ENCODE results near the gene MERTK.
"Not testable (repeated sequence)": the region's sequence is repeated elsewhere in the genome, so short reads cannot be mapped to it uniquely, and the experiment has no call there.

Gene MERTK

DNA sequence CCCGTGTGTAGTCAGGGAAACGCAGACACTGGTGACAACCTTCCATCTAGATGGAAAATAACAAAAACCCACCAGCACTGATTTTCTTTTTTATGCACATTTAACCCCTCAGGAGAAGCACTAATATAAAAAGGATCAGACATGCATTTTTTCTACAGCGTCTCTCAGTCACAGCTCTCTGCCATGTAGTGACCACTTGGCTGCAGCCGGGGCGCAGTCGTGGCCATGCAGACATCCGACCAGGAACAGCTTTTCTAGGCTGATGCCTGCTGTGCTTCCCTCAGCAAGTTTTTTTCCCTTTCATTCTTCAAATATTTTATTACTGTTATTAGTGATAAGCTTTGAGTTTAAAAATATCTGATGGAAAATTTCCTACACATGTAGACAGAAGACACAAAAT lies 63.3 kb downstream of the MERTK start:
- TF ChIP-seq, protein P1, sequence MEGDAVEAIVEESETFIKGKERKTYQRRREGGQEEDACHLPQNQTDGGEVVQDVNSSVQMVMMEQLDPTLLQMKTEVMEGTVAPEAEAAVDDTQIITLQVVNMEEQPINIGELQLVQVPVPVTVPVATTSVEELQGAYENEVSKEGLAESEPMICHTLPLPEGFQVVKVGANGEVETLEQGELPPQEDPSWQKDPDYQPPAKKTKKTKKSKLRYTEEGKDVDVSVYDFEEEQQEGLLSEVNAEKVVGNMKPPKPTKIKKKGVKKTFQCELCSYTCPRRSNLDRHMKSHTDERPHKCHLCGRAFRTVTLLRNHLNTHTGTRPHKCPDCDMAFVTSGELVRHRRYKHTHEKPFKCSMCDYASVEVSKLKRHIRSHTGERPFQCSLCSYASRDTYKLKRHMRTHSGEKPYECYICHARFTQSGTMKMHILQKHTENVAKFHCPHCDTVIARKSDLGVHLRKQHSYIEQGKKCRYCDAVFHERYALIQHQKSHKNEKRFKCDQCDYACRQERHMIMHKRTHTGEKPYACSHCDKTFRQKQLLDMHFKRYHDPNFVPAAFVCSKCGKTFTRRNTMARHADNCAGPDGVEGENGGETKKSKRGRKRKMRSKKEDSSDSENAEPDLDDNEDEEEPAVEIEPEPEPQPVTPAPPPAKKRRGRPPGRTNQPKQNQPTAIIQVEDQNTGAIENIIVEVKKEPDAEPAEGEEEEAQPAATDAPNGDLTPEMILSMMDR (IDR thresholded peaks at IDR 0.05; ENCODE audit: borderline replicate concordance, insufficient read depth, low read depth, low read length) = no peak
- H3K4me3 ChIP-seq (ENCODE audit: low read depth, low read length) = no peak overlapping the region

DNA sequence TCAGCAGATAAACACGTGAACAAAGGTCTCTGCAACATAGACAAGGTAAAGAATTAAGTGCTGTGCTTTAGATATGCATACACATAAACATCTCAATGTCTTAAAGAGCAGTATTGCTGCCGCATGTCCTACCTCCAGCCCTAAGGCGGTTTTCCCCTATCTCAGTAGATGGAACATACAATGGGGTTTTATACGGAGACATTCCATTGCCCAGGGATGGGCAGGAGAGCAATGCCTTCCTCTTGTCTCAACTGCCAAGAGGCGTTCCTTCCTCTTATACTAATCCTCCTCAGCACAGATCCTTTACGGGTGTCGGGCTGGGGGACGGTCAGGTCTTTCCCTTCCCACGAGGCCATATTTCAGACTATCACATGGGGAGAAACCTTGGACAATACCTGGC lies 64.7 kb downstream of the MERTK start:
- H3K4me3 ChIP-seq (ENCODE audit: low read depth, low read length) = not testable (repeated sequence)

DNA sequence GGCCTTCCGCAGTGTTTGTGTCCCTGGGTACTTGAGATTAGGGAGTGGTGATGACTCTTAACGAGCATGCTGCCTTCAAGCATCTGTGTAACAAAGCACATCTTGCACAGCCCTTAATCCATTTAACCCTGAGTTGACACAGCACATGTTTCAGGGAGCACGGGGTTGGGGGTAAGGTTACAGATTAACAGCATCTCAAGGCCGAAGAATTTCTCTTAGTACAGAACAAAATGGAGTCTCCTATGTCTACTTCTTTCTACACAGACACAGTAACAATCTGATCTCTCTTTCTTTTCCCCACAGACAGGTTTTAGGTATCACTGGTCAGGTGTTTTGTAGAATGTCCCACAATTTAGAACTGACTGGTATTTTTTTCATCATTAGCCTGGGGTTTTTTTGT lies 65.1 kb downstream of the MERTK start:
- H3K4me3 ChIP-seq (ENCODE audit: low read depth, low read length) = not testable (repeated sequence)

DNA sequence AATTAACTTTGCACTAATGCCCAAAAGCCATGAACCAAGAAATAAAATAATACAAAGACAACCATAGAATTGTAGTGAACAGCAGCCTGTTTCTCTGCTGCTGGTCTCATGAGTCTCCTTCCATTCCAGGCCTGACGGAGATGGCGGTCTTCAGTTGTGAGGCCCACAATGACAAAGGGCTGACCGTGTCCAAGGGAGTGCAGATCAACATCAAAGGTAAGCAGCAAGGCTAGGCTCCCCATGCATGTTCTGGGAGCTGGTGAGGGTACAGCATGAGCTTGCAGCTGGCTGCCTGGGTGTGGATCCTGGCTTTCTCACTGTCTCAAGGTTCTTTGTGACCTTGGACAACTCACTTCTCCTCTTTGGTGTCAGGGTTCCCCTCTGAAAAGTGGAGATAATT lies 66.7 kb downstream of the MERTK start:
- H3K4me3 ChIP-seq (ENCODE audit: low read depth, low read length) = no peak overlapping the region
- TF ChIP-seq, protein P1 (IDR thresholded peaks at IDR 0.05; ENCODE audit: borderline replicate concordance, insufficient read depth, low read depth, low read length) = no peak

DNA sequence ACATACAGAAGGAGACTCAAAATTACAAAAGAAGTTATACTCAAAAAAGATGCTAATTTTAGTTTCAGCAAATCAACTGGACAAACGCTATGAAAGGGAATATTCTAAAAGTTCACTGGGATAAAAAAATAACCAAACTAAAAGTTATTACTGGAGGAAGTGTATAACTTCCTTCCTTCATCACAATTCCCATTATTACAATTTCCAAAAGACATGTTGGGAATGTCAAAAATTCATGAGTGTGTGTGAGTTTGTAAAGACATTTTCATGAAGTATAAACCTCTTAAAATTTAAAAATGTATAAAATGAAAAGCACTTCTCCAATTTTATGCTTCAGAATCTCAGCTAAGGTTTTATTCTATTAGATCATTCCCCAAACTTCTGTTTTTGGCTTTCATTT lies 67.8 kb downstream of the MERTK start:
- no peak overlapping the region for H3K4me3 ChIP-seq (ENCODE audit: low read depth, low read length)
- TF ChIP-seq, protein P1 (IDR thresholded peaks at IDR 0.05; ENCODE audit: borderline replicate concordance, insufficient read depth, low read depth, low read length) = no peak

DNA sequence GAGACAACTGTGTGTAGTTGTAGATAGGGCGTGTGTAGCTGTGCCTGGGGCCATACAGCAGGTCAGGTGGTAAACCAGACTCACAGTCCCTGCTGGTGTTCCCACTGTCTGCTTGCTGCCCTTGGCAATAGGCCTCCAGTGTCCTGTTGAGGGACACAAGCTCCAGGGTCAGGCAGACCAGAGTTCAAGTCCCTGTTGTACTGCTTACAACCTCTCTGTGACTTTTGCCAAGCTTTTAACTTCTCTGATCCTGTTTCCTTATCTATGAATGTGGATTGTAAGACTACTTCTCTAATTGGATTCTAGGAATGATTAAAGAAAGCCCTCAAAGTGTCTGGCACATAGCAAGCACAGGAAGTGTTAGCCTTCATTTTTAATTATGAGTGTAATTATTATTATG lies 68.6 kb downstream of the MERTK start:
- H3K4me3 ChIP-seq (ENCODE audit: low read depth, low read length) = no peak overlapping the region
- TF ChIP-seq, protein P1 (IDR thresholded peaks at IDR 0.05; ENCODE audit: borderline replicate concordance, insufficient read depth, low read depth, low read length) = no peak

DNA sequence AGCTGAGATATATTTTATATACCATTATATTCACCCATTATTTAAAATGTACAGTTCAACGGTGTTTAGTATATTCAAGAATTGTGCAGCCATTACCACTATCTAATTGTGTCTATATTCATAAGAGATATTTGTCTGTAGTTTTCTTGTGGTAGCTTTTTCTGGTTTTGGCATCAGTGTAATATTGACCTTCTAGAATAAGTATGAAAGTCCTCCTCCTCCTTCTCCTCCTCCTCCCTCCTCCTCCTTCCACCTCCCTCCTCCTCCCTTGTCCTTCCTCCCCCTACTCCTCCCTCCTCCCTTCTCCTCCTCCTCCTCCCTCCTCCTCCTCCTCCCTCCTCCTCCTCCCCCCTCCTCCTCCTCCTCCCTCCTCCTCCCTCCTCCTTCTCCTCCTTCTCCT lies 72.0 kb downstream of the MERTK start:
- no peak overlapping the region for H3K4me3 ChIP-seq (ENCODE audit: low read depth, low read length)
- TF ChIP-seq, protein P1 (IDR thresholded peaks at IDR 0.05; ENCODE audit: borderline replicate concordance, insufficient read depth, low read depth, low read length) = no peak

DNA sequence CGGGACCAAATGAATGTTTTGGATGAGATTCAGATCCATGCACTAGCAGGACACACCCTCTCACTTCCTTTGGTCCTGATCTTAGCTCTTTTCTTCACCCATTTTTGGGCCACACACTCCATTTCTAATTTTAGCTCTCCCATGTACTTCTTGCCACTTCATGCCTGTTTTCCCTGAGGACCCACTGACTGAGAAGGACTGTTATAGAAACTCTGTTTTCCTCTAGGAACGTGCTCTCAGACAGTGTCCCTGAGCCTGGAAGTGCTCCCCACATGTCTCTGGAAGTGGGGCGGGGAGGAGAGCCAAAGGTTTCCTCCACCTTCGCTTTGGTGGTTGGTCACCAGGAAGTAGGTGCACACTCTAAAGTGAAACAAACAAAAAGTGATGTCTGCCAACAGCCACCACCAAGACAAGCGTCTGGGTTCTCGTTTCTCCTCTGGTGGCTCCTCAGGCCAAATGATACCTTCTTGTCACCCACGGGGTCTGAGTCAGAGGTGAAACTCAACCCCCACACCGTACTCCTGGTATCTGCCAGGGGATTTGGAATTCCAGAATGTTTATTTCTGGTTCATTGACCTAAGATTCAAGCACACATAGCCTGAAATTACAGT lies 74.7 kb downstream of the MERTK start:
- no peak overlapping the region for H3K4me3 ChIP-seq (ENCODE audit: low read depth, low read length)
- TF ChIP-seq, protein P1 (IDR thresholded peaks at IDR 0.05; ENCODE audit: borderline replicate concordance, insufficient read depth, low read depth, low read length) = no peak

Data from GM12875 (cell line).